GM19397 (cell line): ENCODE measurements around the gene PLCB2.
A peak's percentile ranks its signal among the peaks of the same experiment; 100 is the strongest.

Experiments
- ATAC-seq: cut with Tn5 transposase; IDR thresholded peaks from one replicate; pipeline ENCODE4 v1.9.1; 2021; ENCODE audit warnings: mild to moderate bottlenecking, moderate library complexity; ENCODE audit not compliant: unreplicated experiment

Gene PLCB2

GRCh38 chr15:40253167-40253790 lies 54.5 kb downstream of the PLCB2 start:
- no peak for ATAC-seq

- ATAC-seq: peak; percentile 52
Measured at GRCh38 chr15:40252438-40253166, 55.1 kb downstream of the PLCB2 start.

- ATAC-seq: peak; percentile 12
Measured at GRCh38 chr15:40252141-40252437, 55.6 kb downstream of the PLCB2 start.

- no peak for ATAC-seq
Measured at GRCh38 chr15:40251486-40252140, 56.1 kb downstream of the PLCB2 start.

GRCh38 chr15:40250771-40251483 lies 56.8 kb downstream of the PLCB2 start:
- no peak for ATAC-seq

- no peak for ATAC-seq
Measured at GRCh38 chr15:40250304-40250656, 57.5 kb downstream of the PLCB2 start.

- ATAC-seq: no peak
Measured at GRCh38 chr15:40249477-40250303, 58.0 kb downstream of the PLCB2 start.

- no peak for ATAC-seq
Measured at GRCh38 chr15:40248006-40248783, 59.5 kb downstream of the PLCB2 start.

GRCh38 chr15:40247406-40247971 lies 60.2 kb downstream of the PLCB2 start:
- ATAC-seq: no peak

GRCh38 chr15:40246496-40247280 lies 61.0 kb downstream of the PLCB2 start:
- ATAC-seq: no peak

- no peak for ATAC-seq
Measured at GRCh38 chr15:40245666-40246450, 61.9 kb downstream of the PLCB2 start.

- no peak for ATAC-seq
Measured at GRCh38 chr15:40244961-40245523, 62.7 kb downstream of the PLCB2 start.

- ATAC-seq: no peak
Measured at GRCh38 chr15:40243126-40243810, 64.5 kb downstream of the PLCB2 start.

GRCh38 chr15:40242601-40243000 lies 65.1 kb downstream of the PLCB2 start:
- ATAC-seq: no peak

- no peak for ATAC-seq
Measured at GRCh38 chr15:40242213-40242599, 65.5 kb downstream of the PLCB2 start.

GRCh38 chr15:40241269-40242212 lies 66.2 kb downstream of the PLCB2 start:
- no peak for ATAC-seq
